Endothelial cell of umbilical vein (primary cell): ENCODE measurements around the gene SLC26A8.

Experiments
- CTCF ChIP-seq, 2 donors: IDR thresholded peaks; 1 replicate in 1 of 2; 2 replicates in 1 of 2; pipeline ENCODE4 v1.5.1; 2011; ENCODE audit warnings: low read length in 2 of 2, mild to moderate bottlenecking in 2 of 2, moderate library complexity in 2 of 2, control low read depth in 1 of 2, inconsistent platforms in 1 of 2, low read depth in 1 of 2; ENCODE audit not compliant: insufficient read depth in 1 of 2; ENCODE audit errors: extremely low read depth in 1 of 2
- EZH2 ChIP-seq: IDR thresholded peaks from 2 replicates; pipeline ENCODE4 v1.6.1; 2012; ENCODE audit warnings: borderline replicate concordance, low read depth, mild to moderate bottlenecking, moderate library complexity, low read length, inconsistent platforms; ENCODE audit not compliant: severe bottlenecking
- FOS ChIP-seq: IDR thresholded peaks from 2 replicates; pipeline ENCODE4 v1.6.1; 2011; ENCODE audit warnings: mild to moderate bottlenecking, low read length, moderate library complexity, borderline replicate concordance; ENCODE audit not compliant: insufficient read depth
- GATA2 ChIP-seq: IDR thresholded peaks from 2 replicates; pipeline ENCODE4 v1.7.0; 2011; ENCODE audit warnings: low read depth, mild to moderate bottlenecking, moderate library complexity, mixed read lengths, low read length; ENCODE audit not compliant: insufficient read length, insufficient read depth
- JUN ChIP-seq: IDR thresholded peaks from 2 replicates; pipeline ENCODE4 v1.6.1; 2011; ENCODE audit warnings: borderline replicate concordance, low read depth; ENCODE audit not compliant: insufficient read length, insufficient read depth
- MAX ChIP-seq: IDR thresholded peaks from 2 replicates; pipeline ENCODE4 v1.6.1; 2011; ENCODE audit not compliant: insufficient read depth, insufficient read length
- MYC ChIP-seq: IDR thresholded peaks from one replicate; pipeline ENCODE4 v1.6.1; 2011; ENCODE audit warnings: mild to moderate bottlenecking, low read depth, low read length
- POLR2A ChIP-seq: IDR thresholded peaks from 2 replicates; pipeline ENCODE4 v1.6.1; 2012; ENCODE audit warnings: low read depth, mild to moderate bottlenecking, control low read depth, low read length
- POLR2AphosphoS5 ChIP-seq: IDR thresholded peaks from 2 replicates; pipeline ENCODE4 v1.6.1; 2012; ENCODE audit warnings: low read depth, mild to moderate bottlenecking, control low read depth, low read length, moderate library complexity; ENCODE audit not compliant: insufficient read depth

DNA sequence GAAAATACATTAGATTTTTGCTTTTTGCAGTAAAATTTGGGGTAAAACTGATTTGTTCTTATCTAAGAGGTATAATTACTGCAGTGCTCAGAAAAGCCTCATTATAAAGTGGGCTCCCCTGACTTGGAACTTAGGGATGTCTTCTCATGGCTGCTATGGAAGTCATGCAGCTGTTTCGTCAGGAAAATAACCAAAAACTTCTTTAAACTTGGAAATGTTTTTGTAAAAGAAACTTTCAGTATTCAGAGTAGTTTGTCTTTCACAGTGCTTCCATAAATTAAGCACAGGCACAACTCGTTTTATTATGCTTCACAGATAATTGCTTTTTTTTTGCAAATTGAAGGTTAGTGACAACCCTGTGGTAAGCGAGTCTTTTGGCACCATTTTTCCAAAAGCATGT, 10.0 kb upstream of the SLC26A8 start:
- TF ChIP-seq CTCF (IDR thresholded peaks at IDR 0.05; ENCODE audit: extremely low read depth in 1 of 2, insufficient read depth in 1 of 2, low read depth in 1 of 2, low read length in 2 of 2), result no peak
- TF ChIP-seq GATA2, result no peak
- TF ChIP-seq POLR2A, result no peak
- no peak for TF ChIP-seq POLR2AphosphoS5
- TF ChIP-seq JUN, result no peak
- no peak for TF ChIP-seq MAX
- TF ChIP-seq EZH2, result no peak
- TF ChIP-seq FOS, result no peak
- TF ChIP-seq MYC, result no peak
